ENCODE data around the gene TAF13.

DNA sequence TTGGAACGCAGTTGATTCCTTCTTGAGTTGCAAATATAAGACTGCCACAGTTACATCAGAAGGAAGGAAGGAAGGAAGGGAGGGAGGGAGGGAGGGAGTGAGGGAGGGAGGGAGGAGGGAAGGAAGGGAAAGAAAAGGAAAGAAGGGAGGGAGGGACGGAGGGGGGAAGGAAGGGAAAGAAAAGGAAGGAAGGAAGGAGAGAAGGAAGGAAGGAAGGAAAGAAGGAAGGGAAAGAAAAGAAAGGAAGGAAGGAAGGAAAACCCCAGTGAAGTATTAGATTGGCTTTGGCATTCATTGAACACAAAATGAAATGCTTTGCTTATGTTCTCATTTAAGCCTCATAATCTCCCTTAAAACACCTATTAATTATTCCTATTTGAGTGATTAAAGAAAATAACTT, 27.5 kb downstream of the TAF13 start:
- no peak for TF ChIP-seq EZH2phosphoT487 (IDR thresholded peaks at IDR 0.05; ENCODE audit: low read depth)
- TF ChIP-seq, protein P1, sequence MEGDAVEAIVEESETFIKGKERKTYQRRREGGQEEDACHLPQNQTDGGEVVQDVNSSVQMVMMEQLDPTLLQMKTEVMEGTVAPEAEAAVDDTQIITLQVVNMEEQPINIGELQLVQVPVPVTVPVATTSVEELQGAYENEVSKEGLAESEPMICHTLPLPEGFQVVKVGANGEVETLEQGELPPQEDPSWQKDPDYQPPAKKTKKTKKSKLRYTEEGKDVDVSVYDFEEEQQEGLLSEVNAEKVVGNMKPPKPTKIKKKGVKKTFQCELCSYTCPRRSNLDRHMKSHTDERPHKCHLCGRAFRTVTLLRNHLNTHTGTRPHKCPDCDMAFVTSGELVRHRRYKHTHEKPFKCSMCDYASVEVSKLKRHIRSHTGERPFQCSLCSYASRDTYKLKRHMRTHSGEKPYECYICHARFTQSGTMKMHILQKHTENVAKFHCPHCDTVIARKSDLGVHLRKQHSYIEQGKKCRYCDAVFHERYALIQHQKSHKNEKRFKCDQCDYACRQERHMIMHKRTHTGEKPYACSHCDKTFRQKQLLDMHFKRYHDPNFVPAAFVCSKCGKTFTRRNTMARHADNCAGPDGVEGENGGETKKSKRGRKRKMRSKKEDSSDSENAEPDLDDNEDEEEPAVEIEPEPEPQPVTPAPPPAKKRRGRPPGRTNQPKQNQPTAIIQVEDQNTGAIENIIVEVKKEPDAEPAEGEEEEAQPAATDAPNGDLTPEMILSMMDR (IDR thresholded peaks at IDR 0.05; ENCODE audit: low read depth, low read length), result no peak

Data from OCI-LY3 (cell line).